NK-92 treated with Interleukin-12 subunit alpha and Interleukin-12 subunit beta, amount 100 ng/mL, for 24 hours (cell line): ENCODE data around the gene GREB1L.
"Not testable (repeated sequence)": the region's sequence is repeated elsewhere in the genome, so short reads cannot be mapped to it uniquely, and the experiment has no call there.

Experiments
- DNase-seq: peaks from one replicate; lab custom pipeline; 2025; lab: John Stamatoyannopoulos, UW

The GREB1L gene

GRCh38 chr18:21242141-21242779, at the start of gene GREB1L:
Gene GREB1L (plus strand): TSS chr18:21242232. CDS start chr18:21383519, 141,287 bp downstream.
- DNase-seq: no peak

- DNase-seq: no peak
Observed at GRCh38 chr18:21192308-21192624, 49.8 kb upstream of the GREB1L start.

- DNase-seq: no peak
Observed at GRCh38 chr18:21194871-21195771, 46.9 kb upstream of the GREB1L start.

DNA sequence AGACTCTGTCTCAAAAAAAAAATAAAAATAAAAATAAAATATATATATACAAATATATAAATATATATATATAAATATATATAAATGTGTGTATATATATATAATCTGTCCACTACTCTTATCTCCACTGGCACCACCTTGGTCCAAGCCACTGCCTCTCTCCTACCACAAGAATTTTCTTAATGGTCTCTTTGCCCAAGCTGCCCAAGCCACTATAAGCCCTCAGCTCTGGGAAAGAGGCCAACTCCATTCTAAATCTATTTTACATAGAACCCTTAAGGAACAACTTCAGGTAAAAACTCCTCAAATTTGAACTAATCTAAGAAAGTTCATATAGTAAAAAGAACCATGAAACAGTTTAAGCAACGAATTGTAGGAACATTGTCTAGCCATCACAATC, 45.6 kb upstream of the GREB1L start:
- DNase-seq: no peak

GRCh38 chr18:21203126-21203525, 38.9 kb upstream of the GREB1L start:
- no peak for DNase-seq

DNA sequence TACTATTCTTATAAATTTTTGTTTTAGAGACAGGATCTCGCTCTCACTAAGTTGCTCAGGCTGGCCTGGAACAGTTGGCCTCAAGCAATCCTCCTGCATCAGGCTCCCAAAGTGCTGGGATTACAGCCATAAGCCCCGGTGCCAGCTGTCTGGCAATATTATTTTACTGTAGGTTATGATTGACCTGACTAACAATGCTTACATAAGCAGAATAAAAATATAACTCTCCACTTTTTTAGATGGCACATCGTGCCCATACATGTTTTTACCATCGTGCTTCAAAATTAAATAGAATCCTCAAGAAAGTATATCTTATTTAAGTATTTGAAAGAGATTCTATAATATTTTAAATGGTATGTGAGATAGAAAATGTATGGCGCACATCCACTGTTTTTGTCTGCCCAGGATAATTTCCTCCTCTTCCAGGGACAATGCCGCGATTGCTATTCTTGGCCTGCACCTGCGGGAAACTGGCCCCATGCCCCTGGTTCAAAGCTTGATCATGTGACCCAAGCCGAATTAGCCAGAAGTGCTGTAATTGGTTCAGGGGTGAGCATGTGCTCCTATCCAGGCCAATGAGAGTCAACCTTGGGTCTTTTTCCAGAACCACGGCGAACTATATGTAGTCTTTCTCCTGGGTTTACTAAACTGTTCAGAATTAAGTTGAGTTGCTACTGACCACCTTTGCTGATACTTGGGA, 38.3 kb upstream of the GREB1L start:
- no peak for DNase-seq

DNA sequence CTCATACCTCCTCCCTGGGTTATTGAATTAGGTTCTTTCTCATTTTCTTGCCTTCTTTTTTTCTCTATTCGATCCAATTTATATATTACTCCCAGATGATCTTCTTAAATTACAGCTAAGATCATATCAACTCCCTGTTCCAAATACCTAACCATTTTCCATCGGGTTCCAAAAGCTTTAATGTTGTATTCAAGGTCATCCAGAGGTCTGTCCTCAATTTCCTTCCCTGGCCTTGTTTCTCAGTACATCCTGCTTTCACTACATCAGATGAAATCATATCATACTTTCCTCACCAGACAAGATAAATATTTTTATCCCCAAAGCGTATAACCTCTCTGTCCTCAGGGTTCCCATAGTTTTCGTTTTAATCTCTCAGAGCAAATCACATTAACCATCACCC, 36.3 kb upstream of the GREB1L start:
- DNase-seq: no peak

- no peak for DNase-seq
Observed at GRCh38 chr18:21210278-21210677, 31.8 kb upstream of the GREB1L start.

GRCh38 chr18:21210784-21211183, 31.2 kb upstream of the GREB1L start:
- no peak for DNase-seq

DNA sequence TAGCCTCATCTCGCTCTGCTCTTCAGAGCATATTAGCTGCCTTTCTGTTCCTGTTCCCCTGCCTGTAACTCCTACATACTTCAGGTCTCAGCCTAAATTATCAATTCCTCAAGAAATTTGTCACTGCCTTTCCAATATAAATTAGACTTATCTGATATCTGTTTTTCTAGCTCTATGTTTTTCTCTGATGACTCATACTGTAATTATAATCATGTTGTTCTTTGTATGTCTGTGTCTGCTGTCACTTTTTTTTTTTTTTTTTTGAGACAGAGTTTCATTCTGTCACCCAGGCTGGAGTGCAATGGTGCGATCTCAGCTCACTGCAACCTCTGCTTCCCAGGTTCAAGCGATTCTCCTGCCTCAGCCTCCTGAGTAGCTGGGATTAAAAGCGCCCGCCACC, 27.6 kb upstream of the GREB1L start:
- not testable (repeated sequence) for DNase-seq

DNA sequence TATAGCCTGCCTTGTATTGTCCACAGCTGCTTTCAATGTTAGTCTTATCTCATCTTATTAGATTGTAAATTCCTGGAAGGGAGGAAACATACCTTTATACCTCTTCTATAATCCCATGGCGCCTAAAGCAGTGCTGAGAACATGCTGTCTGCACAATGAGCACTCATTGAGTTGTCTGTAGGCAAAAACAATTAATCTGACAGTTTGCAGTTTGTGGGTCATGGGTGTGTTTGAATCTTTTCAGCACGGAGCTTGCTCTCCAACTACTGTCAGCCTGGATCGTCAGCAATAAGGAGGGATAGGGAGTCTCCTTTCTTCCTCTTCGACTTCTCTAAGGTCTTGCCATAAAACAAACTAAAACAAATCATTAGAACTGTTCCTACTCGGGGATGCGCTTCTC, 26.5 kb upstream of the GREB1L start:
- DNase-seq: no peak

DNA sequence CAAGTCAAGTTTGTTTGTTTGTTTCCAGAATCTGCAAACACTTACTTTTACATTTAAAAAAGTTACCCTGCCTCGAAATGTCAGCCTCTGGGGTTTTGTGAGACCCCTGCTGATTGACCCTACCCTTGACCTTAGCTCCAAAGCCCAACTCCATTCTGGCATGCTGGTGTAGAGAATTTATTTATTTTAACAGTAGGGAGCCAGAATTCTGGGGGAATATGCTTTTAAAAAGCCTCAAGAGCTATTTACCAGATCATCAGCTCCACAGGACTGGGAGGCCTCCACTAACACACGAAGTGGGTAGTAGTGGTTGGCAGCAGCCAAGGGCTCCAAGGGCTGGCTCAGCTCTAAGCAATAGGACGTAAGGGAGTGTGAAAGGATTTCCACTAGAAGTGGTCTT, 23.2 kb upstream of the GREB1L start:
- no peak for DNase-seq

- no peak for DNase-seq
Observed at GRCh38 chr18:21230436-21230835, 11.6 kb upstream of the GREB1L start.

DNA sequence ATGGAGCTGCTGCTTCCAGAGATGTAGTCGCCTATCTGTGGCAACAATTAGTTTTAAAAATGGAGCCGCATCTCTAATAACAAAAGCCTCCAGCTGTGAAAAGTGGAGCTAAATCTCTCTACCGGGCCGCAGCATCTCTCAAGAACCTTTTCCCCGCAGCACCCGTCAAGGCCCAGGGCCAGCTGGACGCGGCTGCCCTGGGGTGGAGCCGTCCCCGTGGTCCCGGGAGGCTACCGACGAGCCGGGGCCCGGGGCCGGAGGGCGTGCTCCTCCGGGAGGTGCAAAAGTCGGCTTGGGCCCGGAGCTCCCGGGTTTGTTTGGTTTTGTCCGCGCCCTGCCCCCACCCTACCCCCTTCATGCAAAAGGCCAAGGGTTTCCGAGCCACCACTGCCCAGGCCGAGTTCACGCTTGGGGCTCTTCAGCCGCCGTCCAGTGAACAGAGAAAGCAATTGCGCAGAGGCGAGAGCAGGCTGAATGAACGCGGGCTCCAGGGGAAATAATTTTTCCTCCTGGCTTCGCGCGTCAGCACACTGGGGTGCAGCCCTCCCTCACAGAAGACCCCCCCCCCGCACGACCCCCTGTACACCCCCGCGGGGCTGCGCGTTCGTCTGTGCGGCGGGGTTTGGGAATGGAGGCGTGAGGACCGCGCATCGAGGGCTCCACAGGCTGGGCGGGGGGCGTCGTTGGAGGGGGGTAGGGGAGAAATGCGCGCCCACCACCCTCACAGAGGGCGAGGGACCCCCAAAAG, 557 bp upstream of the GREB1L start:
- no peak for DNase-seq

- no peak for DNase-seq
Observed at GRCh38 chr18:21242780-21243401, 859 bp downstream of the GREB1L start.

DNA sequence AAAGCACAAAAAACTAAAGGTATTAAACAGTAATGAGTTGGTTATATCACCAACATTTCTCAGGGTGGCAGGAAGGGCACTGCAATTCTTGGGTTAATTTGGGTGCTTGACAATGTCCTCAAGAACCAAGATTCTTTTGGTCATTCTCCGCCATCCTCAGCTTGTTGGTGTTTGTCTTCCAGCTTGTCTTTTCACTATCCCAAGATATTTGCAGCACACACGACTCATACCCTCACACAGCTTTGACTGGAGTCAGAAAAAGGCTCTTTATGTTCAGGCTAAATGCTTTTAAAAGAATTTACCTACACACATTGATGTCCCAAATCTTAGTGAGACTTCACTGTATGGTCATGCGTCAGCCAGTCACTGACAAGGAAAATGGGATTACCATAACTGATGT, 12.5 kb downstream of the GREB1L start:
- DNase-seq: no peak

DNA sequence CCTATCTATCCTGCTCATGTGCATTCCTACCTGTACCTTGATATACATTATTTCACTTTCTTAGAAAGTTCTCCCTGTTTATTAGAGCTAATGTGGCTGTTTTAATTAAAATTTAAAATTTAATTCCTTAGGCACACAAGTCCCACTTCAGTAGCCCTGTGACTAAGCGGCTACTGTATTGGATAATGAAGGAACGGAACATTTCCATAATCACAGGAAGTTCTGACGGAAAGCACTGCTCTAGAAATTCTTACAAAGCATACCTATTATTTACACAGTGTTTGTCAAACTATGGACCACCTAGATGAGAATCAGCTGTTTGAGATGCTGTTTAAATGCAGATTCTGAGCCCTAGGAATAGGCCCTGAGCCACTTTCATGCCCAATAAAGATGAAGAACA, 13.2 kb downstream of the GREB1L start:
- DNase-seq: no peak

DNA sequence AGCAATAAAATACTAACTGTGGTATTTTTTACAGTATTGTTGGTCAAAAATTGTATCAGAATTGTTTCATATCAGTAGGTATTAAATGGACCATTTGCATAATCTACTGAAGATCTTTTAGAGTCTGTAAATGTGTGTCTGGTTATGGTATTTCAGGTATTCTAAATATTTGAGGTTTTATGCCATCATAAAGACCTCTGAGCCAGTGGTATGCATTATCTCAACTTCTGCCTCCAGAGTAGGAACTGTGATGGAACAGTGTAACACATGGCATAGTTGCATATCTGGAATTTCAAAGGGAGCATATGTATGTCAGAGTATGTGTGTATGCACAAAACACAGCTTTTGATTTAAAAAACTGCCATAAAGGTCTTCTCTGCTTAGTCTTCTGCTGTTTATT, 15.4 kb downstream of the GREB1L start:
- no peak for DNase-seq

- no peak for DNase-seq
Observed at GRCh38 chr18:21260621-21261020, 18.6 kb downstream of the GREB1L start.

GRCh38 chr18:21261352-21261751, 19.3 kb downstream of the GREB1L start:
- DNase-seq: no peak

GRCh38 chr18:21262244-21262643, 20.2 kb downstream of the GREB1L start:
- DNase-seq: no peak

- no peak for DNase-seq
Observed at GRCh38 chr18:21262979-21263378, 20.9 kb downstream of the GREB1L start.
